Loucy (cell line): ENCODE results near the gene TMEM119.

Source experiments
- H2AFZ ChIP-seq: fragments of 200-600 bp; sonication (generic); 2 replicates; pipeline ENCODE4 v1.6.0; 2016; ENCODE audit warnings: antibody characterized with exemption, mild to moderate bottlenecking, low read length, moderate library complexity
- H3F3A ChIP-seq: fragments of 200-600 bp; 2 replicates; pipeline ENCODE4 v1.6.0; 2016; ENCODE audit warnings: antibody characterized with exemption, low read depth, mild to moderate bottlenecking
- H3K27me3 ChIP-seq: fragments of 200-600 bp; sonication (generic); 2 replicates; pipeline ENCODE4 v1.6.1; 2014; ENCODE audit warnings: low read length, mild to moderate bottlenecking; ENCODE audit not compliant: insufficient read depth, poor library complexity, severe bottlenecking
- H3K36me3 ChIP-seq: fragments of 200-600 bp; sonication (generic); 2 replicates; pipeline ENCODE4 v1.6.1; 2016; ENCODE audit warnings: low read length; ENCODE audit not compliant: insufficient read depth
- H3K4me1 ChIP-seq: fragments of 200-600 bp; sonication (generic); 2 replicates; pipeline ENCODE4 v1.5.1; 2014; ENCODE audit warnings: low read length, mild to moderate bottlenecking; ENCODE audit not compliant: insufficient read depth, poor library complexity, severe bottlenecking
- H3K4me2 ChIP-seq: fragments of 200-600 bp; sonication (generic); 2 replicates; pipeline ENCODE4 v1.6.0; 2014; ENCODE audit warnings: antibody characterized with exemption, low read length, low read depth, mild to moderate bottlenecking; ENCODE audit not compliant: poor library complexity, severe bottlenecking
- H3K4me3 ChIP-seq: fragments of 200-600 bp; sonication (generic); 2 replicates; pipeline ENCODE4 v1.5.1; 2014; ENCODE audit warnings: low read length, mild to moderate bottlenecking, mixed read lengths; ENCODE audit not compliant: poor library complexity, severe bottlenecking
- H3K79me2 ChIP-seq: fragments of 200-600 bp; sonication (generic); 2 replicates; pipeline ENCODE4 v1.6.1; 2014; ENCODE audit warnings: low read length; ENCODE audit not compliant: insufficient read depth
- H3K9ac ChIP-seq: fragments of 200-600 bp; sonication (generic); 2 replicates; pipeline ENCODE4 v1.6.0; 2014; ENCODE audit warnings: mild to moderate bottlenecking, low read depth, low read length, moderate library complexity; ENCODE audit not compliant: poor library complexity, severe bottlenecking
- H3K9me2 ChIP-seq: fragments of 200-600 bp; sonication (generic); replicated peaks from 2 replicates; pipeline ENCODE4 v1.6.1; 2016; ENCODE audit warnings: low read depth, low read length, mixed read lengths
- H3K9me3 ChIP-seq: fragments of 200-600 bp; sonication (generic); 2 replicates; pipeline ENCODE4 v1.6.1; 2014; ENCODE audit warnings: mild to moderate bottlenecking, antibody characterized with exemption, low read length, low read depth; ENCODE audit not compliant: insufficient read depth
- H4K20me1 ChIP-seq: fragments of 200-600 bp; sonication (generic); 2 replicates; pipeline ENCODE4 v1.6.0; 2014; ENCODE audit warnings: antibody characterized with exemption, low read length, mild to moderate bottlenecking; ENCODE audit not compliant: insufficient read depth, poor library complexity, severe bottlenecking
- CTCF ChIP-seq: fragments of 200-600 bp; sonication (generic); conservative IDR thresholded peaks from 2 replicates; pipeline ENCODE4 v1.5.1; 2014; ENCODE audit warnings: mild to moderate bottlenecking, antibody characterized with exemption, low read length
- EZH2phosphoT487 ChIP-seq: fragments of 200-600 bp; IDR thresholded peaks from 2 replicates; pipeline ENCODE4 v1.6.1; 2018; ENCODE audit warnings: antibody characterized with exemption, mild to moderate bottlenecking, moderate library complexity, borderline replicate concordance

Gene TMEM119

GRCh38 chr12:108597559-108598471 is at the start of gene TMEM119:
TSS of gene TMEM119 (minus strand) at chr12:108598084. CDS start at chr12:108592383, 5,701 bp downstream.
- H3K36me3 ChIP-seq = no peaks in the 10 kb centered on the region
- no peaks in the 10 kb centered on the region for H3K27me3 ChIP-seq
- H3K9me2 ChIP-seq = no peaks in the 10 kb centered on the region
- no peaks in the 10 kb centered on the region for H3K79me2 ChIP-seq
- H3K4me1 ChIP-seq = no peaks in the 10 kb centered on the region
- H3K4me2 ChIP-seq = no peak within 1 kb of the TSS
- H2AFZ ChIP-seq = no peak within 1 kb of the TSS
- no peak for TF ChIP-seq EZH2phosphoT487
- TF ChIP-seq CTCF = no peak
- no peaks in the 10 kb centered on the region for H3F3A ChIP-seq
- no peak within 1 kb of the TSS for H3K9ac ChIP-seq
- H4K20me1 ChIP-seq = no peaks in the 10 kb centered on the region
- no peaks in the 10 kb centered on the region for H3K9me3 ChIP-seq
- H3K4me3 ChIP-seq = no peak within 1 kb of the TSS

- H3F3A ChIP-seq = no peaks in the 10 kb centered on the region
These were observed 49.0 kb upstream of the TMEM119 start for GRCh38 chr12:108646600-108647579.

More at GRCh38 chr12:108646600-108647579, 49.0 kb upstream of the TMEM119 start:
- H3K79me2 ChIP-seq = no peaks in the 10 kb centered on the region
- no peak overlapping the region for H3K9ac ChIP-seq
- H4K20me1 ChIP-seq = no peaks in the 10 kb centered on the region
- no peak overlapping the region for H2AFZ ChIP-seq
- H3K4me1 ChIP-seq = peaks cover 13% of the 10 kb centered on the region
- no peaks in the 10 kb centered on the region for H3K9me2 ChIP-seq
- H3K36me3 ChIP-seq = peaks cover 69% of the 10 kb centered on the region; the same call in 1 of the 2 replicates
- no peak overlapping the region for H3K4me3 ChIP-seq
- H3K9me3 ChIP-seq = no peaks in the 10 kb centered on the region
- TF ChIP-seq CTCF = peak; percentile 31; the same call in 1 of the 2 replicates
- TF ChIP-seq EZH2phosphoT487 = no peak
- H3K4me2 ChIP-seq = peak overlapping the region; percentile 4
- H3K27me3 ChIP-seq = no peaks in the 10 kb centered on the region
